ENCODE results near the gene HSCB. TPM values are rescaled to one million over a fixed set of nuclear protein-coding genes. Genes with fewer than 3 reads are reported as not detected.

Gene HSCB
- total RNA-seq, 1 experiment from 2014 or later, result 14.1 TPM

DNA sequence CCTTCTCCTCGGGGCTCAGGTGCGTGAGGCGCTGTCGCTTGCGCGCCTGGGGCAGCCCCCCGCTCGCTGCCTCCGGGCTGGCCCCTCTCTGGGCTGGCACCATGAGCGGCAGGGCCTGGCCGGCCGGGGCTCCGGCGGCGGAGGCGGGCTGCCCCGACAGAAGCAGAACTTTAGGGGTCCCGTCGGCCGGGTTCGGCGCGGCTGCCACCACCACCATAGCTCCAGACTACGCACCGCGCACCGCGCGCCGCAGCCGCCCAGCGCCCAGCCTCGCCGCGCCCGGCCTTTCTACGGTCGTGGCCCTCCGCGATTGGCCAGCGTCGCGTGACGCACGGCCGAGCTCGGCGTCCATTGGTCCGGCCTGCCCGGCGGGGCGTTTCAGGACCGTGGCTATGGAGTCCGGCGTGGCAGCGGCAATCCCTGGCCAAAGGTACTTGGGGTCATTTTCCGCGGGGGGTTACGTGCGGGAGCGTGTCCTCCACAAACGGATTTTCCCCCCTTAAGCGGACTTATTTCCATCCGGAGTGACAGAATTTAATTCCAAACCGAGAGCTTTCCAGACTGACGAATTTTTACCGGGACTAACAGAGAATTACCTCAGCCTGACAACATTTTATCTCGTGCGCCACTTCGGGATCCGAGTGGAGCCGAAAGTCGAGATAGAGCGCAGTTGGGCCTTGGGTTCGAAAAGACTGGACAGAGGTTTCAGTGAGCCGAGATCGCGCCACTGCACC is 58.6 kb downstream of the HSCB start, which contains the start of gene XBP1:
XBP1 (minus strand) TSS at position 262 of the 734 bp plus-strand sequence.
- ChIA-PET CTCF (interaction anchor here (0.6 to 1.0 kb wide), 2 partner anchors 85 to 200 kb away, joined by 3 to 5 read pairs; no protein-coding TSS in a partner anchor), POLR2A (ENCODE audit: unreplicated experiment) (interaction anchor here (0.6 to 1.0 kb wide), 4 partner anchors 17 to 658 kb away, joined by 3 to 8 read pairs (median 4); partner anchors contain the start of gene ZNRF3)
- peak within 1 kb of the TSS; percentile 91 for H3K4me2 ChIP-seq (ENCODE audit: low read length)
- H3K9ac ChIP-seq (ENCODE audit: low read length), result peak within 1 kb of the TSS; percentile 100
- BruUV-seq (replicated peaks), result TSS peak; percentile 80
- H2AFZ ChIP-seq (ENCODE audit: low read length), result peak within 1 kb of the TSS; percentile 90
- intact Hi-C loops (cut with micrococcal nuclease), result no loop called here
- H3F3A ChIP-seq (ENCODE audit: low read length, unreplicated experiment), result no peaks in the 10 kb centered on the region
- TF ChIP-seq EZH2phosphoT487 (IDR thresholded peaks at IDR 0.05; ENCODE audit: borderline replicate concordance, low read length) (no peak), EZH2 (IDR thresholded peaks at IDR 0.05; ENCODE audit: low read length, unreplicated experiment) (no peak)
- TF ChIP-seq, protein P1, sequence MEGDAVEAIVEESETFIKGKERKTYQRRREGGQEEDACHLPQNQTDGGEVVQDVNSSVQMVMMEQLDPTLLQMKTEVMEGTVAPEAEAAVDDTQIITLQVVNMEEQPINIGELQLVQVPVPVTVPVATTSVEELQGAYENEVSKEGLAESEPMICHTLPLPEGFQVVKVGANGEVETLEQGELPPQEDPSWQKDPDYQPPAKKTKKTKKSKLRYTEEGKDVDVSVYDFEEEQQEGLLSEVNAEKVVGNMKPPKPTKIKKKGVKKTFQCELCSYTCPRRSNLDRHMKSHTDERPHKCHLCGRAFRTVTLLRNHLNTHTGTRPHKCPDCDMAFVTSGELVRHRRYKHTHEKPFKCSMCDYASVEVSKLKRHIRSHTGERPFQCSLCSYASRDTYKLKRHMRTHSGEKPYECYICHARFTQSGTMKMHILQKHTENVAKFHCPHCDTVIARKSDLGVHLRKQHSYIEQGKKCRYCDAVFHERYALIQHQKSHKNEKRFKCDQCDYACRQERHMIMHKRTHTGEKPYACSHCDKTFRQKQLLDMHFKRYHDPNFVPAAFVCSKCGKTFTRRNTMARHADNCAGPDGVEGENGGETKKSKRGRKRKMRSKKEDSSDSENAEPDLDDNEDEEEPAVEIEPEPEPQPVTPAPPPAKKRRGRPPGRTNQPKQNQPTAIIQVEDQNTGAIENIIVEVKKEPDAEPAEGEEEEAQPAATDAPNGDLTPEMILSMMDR (conservative IDR thresholded peaks at IDR 0.05; ENCODE audit: low read depth, low read length), result no peak
- no peaks in the 10 kb centered on the region for H3K9me2 ChIP-seq (replicated peaks; ENCODE audit: low read length)
- H3K27ac ChIP-seq (ENCODE audit: low read length), result peak within 1 kb of the TSS; percentile 89
- H3K9me3 ChIP-seq (ENCODE audit: low read length), result no peaks in the 10 kb centered on the region
- peak; percentile 97 for ATAC-seq
- DNase-seq, result peak; percentile 90
- H3K27me3 ChIP-seq (ENCODE audit: low read length), result no peaks in the 10 kb centered on the region
- H3K79me2 ChIP-seq (ENCODE audit: low read length), result peaks cover 53% of the 10 kb centered on the region
- H3K4me1 ChIP-seq (ENCODE audit: insufficient read depth, low read length), result peaks cover 14% of the 10 kb centered on the region
- peaks cover 30% of the 10 kb centered on the region for H3K36me3 ChIP-seq (ENCODE audit: low read depth, low read length)
- peak within 1 kb of the TSS; percentile 97 for H3K4me3 ChIP-seq (ENCODE audit: low read length)
- H4K20me1 ChIP-seq (ENCODE audit: low read length), result peaks cover 33% of the 10 kb centered on the region

- Histone ChIP-seq H2AFZ (ENCODE audit: low read length) (0 out of 2 replicates have a peak overlapping the region, but pooled peaks have one; percentile 20), H3K4me3 (ENCODE audit: low read length) (peak overlapping the region; percentile 97), H4K20me1 (ENCODE audit: low read length) (peaks cover 19% of the 10 kb centered on the region), H3K9me3 (ENCODE audit: low read length) (no peaks in the 10 kb centered on the region), H3K9ac (ENCODE audit: low read length) (peak overlapping the region; percentile 100; the same call in 1 of the 2 replicates), H3K36me3 (ENCODE audit: low read depth, low read length) (peaks cover 15% of the 10 kb centered on the region; the same call in 1 of the 2 replicates), H3K79me2 (ENCODE audit: low read length) (peaks cover 46% of the 10 kb centered on the region), H3K9me2 (replicated peaks; ENCODE audit: low read length) (no peaks in the 10 kb centered on the region), H3K27me3 (ENCODE audit: low read length) (no peaks in the 10 kb centered on the region), H3F3A (ENCODE audit: low read length, unreplicated experiment) (no peaks in the 10 kb centered on the region), H3K4me1 (ENCODE audit: insufficient read depth, low read length) (peaks cover 14% of the 10 kb centered on the region), H3K4me2 (ENCODE audit: low read length) (peak overlapping the region; percentile 91), H3K27ac (ENCODE audit: low read length) (no peak overlapping the region)
- ChIA-PET POLR2A (ENCODE audit: unreplicated experiment) (interaction anchor here (0.7 kb wide), 1 partner anchor 59 kb away, joined by 6 read pairs; no protein-coding TSS in a partner anchor), CTCF (no interaction called here)
- intact Hi-C loops (cut with micrococcal nuclease), result no loop called here
- TF ChIP-seq EZH2phosphoT487 (IDR thresholded peaks at IDR 0.05; ENCODE audit: borderline replicate concordance, low read length) (no peak), EZH2 (IDR thresholded peaks at IDR 0.05; ENCODE audit: low read length, unreplicated experiment) (no peak)
- TF ChIP-seq, protein P1 (conservative IDR thresholded peaks at IDR 0.05; ENCODE audit: low read depth, low read length), result no peak
- DNase-seq (no peak), ATAC-seq (no peak)
- no TSS peak for BruUV-seq (replicated peaks)
Measured at GRCh38 chr22:28801845-28802594, 60.2 kb downstream of the HSCB start.
